Brain microvascular endothelial cell (primary cell): ENCODE data around the gene CLCA1.

Source experiments
- DNase-seq: peaks from one replicate; pipeline ENCODE4 v3.0.0-alpha.2; 2020
- H3K27ac ChIP-seq: fragments of 250-450 bp; sonication (Bioruptor Pico); 2 replicates; pipeline ENCODE4 v1.5.1; 2020; ENCODE audit warnings: mild to moderate bottlenecking, moderate library complexity
- H3K27me3 ChIP-seq: fragments of 250-450 bp; sonication (Bioruptor Pico); replicated peaks from 2 replicates; pipeline ENCODE4 v1.5.1; 2020; ENCODE audit warnings: mild to moderate bottlenecking
- H3K36me3 ChIP-seq: fragments of 250-450 bp; sonication (Bioruptor Pico); replicated peaks from 2 replicates; pipeline ENCODE4 v1.5.1; 2020; ENCODE audit warnings: mild to moderate bottlenecking
- H3K4me3 ChIP-seq: 2 replicates; pipeline ENCODE4 v1.5.1; 2011; ENCODE audit warnings: low read depth, mild to moderate bottlenecking, control low read depth, low read length, moderate library complexity
- CTCF ChIP-seq: IDR thresholded peaks from 2 replicates; pipeline ENCODE4 v1.5.1; 2011; ENCODE audit warnings: low read depth, mild to moderate bottlenecking, moderate library complexity, low read length, control low read depth, inconsistent platforms; ENCODE audit errors: missing control alignments
- in situ Hi-C: cut with HindIII; loops from 2 replicates; pipeline ENCODE4 v1.10.0; 2017; ENCODE audit warnings: low sequenced_read_pairs, low pct_ligation_motif_present

CLCA1 gene

DNA sequence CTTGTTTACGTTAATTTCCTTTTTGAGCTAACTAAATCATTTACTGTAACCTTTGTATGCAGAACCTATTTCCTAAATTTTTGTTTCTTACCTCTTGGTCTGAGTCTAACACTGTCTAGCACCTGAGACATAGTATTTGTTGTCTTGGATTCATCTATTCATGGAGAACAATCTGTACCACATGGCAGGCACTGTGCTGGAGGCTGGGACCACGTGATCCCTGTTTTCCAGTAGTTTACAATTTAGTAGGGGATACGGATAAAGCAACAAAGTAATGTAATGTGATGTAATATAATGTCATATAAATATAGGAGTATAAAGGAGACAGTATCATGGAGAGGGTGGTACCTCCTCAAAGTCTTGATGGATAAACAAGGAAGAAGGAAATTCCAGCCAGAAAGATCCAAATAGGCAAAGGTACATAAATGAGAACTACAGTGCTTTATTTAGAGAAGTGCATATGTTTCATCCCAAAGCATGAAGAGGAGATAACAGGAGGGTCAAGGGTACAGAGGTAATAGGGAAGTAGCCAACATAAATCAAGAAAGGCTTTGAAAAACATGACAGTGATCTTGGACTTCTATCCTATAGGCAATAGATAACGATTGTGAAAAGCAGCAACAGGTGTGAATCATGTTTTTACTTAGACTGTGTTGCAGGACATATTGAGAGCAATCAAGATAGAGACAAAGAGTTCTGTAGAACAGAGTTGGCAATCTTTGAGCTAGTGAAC is 52.2 kb downstream of the CLCA1 start:
- Histone ChIP-seq H3K36me3 (no peaks in the 10 kb centered on the region), H3K27ac (no peak overlapping the region), H3K4me3 (no peak overlapping the region), H3K27me3 (no peaks in the 10 kb centered on the region)
- TF ChIP-seq CTCF: no peak
- DNase-seq: no peak
- in situ Hi-C loops: no loop called here

DNA sequence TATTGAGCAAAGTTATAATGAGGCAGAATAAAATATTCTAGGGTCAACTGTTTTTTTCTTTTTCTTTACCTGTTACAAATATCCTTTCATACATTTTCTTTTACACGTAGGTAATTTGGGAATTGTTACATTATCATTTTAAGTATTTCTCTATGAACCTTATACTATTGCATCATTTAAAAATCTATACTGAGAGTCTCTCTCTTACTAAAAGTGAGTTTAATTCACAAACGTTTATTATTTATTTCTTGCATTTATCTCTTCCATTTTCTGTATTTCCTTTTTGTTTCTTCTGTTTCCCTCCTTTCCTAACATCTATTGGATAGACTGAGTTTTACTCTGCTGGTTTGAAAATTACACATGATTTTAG is 52.8 kb downstream of the CLCA1 start:
- in situ Hi-C loops: no loop called here
- Histone ChIP-seq H3K27ac (no peak overlapping the region), H3K36me3 (no peaks in the 10 kb centered on the region), H3K4me3 (no peak overlapping the region), H3K27me3 (no peaks in the 10 kb centered on the region)
- DNase-seq: no peak
- TF ChIP-seq CTCF: no peak

GRCh38 chr1:86522240-86522639 is 53.5 kb downstream of the CLCA1 start:
- TF ChIP-seq CTCF: no peak
- H3K4me3 ChIP-seq: no peak overlapping the region
- DNase-seq: no peak
- H3K36me3 ChIP-seq: no peaks in the 10 kb centered on the region
- in situ Hi-C loops: no loop called here
- H3K27ac ChIP-seq: no peak overlapping the region
- no peaks in the 10 kb centered on the region for H3K27me3 ChIP-seq

DNA sequence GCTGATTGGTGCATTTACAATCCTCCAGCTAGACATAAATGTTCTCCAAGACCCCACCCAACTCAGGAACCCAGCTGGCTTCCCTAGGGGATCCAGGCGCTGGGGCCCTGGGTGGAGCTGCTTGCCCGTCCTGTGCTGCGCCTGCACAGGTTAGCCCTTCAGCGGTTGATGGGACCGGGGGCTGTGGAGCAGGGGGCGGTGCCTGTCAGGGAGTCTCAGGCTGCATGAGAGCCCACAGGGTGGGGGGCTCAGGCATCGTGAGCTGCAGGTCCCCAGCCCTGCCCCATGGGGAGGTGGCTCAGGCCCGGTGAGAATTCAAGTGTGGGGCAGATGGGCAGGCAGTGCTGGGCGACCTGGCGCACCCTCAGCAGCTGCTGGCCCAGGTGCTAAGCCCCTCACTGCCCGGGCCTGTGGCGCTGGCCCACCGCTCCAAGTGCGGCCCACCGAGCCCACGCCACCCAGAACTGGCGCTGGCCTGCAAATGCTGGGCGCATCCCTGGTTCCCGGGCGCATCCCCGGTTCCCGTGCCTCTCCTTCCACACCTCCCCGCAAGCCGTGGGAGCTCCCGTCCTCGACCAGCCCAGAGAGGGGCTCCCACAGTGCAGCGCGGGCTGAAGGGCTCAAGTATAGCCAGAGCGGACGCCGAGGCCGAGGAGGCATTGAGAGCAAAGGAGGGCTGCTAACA is 55.1 kb downstream of the CLCA1 start:
- Histone ChIP-seq H3K27ac (no peak overlapping the region), H3K4me3 (no peak overlapping the region), H3K36me3 (no peaks in the 10 kb centered on the region), H3K27me3 (no peaks in the 10 kb centered on the region)
- TF ChIP-seq CTCF: no peak
- in situ Hi-C loops: no loop called here
- no peak for DNase-seq

- H3K27me3 ChIP-seq: no peaks in the 10 kb centered on the region
- no peak for TF ChIP-seq CTCF
- no peaks in the 10 kb centered on the region for H3K36me3 ChIP-seq
- in situ Hi-C loops: no loop called here
- no peak overlapping the region for H3K27ac ChIP-seq
- H3K4me3 ChIP-seq: no peak overlapping the region
- no peak for DNase-seq
Measured at GRCh38 chr1:86527306-86527705, 58.6 kb downstream of the CLCA1 start.
